Forelimb muscle (tissue), 1 donor: Measurements from ENCODE around the gene TBC1D12. TPM values are rescaled to one million over a fixed set of nuclear protein-coding genes. Genes with fewer than 3 reads are reported as not detected.
A peak's percentile ranks its signal among the peaks of the same experiment; 100 is the strongest.
"Not testable (repeated sequence)": the region's sequence is repeated elsewhere in the genome, so short reads cannot be mapped to it uniquely, and the experiment has no call there.

Experiments used
- DNase-seq: peaks from one replicate; pipeline ENCODE4 v3.0.0-alpha.2; 2013; ENCODE audit warnings: low read depth
- polyA plus RNA-seq: library from polyadenylated mRNA; unstranded; fragments of 120-200 nt; gene quantifications from one replicate; pipeline ENCODE4 v1.2.1, GENCODE V29; 2013; ENCODE audit not compliant: insufficient read length

TBC1D12 gene
- polyA plus RNA-seq: 10.3 TPM

DNA sequence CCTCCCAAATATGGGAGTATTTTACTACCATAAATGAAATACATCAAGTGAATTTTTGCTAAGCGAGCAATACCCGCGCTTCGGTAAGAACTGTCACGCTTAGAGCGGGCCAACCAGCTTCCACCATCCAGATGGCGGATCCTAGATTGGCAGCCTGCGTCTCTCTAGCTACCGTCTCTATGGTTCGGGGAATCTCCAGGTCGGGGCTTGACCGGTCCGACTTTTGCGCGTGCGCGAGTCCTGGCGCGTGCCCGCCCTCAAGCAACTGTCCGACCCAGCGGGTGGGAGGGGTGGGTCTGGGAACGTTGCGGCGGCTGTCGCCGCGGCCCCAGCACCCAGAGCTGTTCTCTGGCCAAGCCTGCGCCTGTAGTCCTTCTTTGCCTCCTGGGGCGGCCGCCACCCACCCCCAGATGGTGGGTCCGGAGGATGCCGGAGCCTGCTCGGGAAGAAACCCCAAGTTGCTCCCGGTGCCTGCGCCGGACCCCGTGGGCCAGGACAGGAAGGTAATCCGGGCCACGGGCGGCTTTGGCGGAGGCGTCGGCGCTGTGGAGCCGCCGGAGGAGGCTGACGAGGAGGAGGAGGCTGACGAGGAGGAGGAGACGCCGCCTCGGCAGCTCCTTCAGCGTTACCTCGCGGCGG lies at the start of gene TBC1D12:
Gene TBC1D12, plus strand, starts transcription at position 338 of the 639 bp plus-strand sequence. Its CDS starts 73 bp downstream, at position 411.
- DNase-seq: peak; percentile 89

DNA sequence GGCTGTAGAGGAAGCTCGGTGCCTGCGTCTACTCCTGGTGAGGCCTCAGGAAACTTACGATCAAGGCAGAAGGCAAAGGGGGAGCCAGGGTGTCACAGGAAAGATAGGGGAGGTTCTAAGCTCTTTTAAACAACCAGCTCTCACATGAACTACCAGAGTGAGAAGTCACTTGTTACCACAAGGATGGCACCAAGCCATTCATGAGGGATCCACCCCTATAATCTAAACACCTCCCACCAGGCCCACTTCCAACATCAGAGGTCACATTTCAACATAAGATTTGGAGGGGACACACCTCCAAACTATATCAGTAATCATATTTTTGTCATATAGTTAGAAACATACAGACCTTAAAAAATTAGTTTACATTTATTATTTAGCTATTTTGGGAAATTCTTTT lies 49.0 kb upstream of the TBC1D12 start:
- DNase-seq: no peak

DNA sequence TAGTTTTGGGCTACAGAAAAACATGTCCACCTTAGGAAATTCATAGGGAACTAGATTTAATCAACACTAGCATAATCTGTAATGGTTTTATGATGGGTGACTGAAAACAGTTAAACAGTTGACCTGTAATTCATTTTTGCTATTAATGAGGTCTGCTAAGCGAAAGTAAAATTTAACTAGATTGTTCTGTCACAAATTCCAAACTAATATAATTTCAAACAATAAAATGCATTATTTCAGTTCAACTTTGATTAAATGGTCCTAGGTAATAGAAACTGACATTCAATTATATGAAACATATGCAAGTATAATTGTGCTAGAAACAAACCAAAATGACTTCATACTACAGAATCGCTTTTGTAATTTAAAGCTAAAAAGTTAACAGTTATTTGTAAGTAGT lies 46.5 kb upstream of the TBC1D12 start:
- DNase-seq: no peak

DNA sequence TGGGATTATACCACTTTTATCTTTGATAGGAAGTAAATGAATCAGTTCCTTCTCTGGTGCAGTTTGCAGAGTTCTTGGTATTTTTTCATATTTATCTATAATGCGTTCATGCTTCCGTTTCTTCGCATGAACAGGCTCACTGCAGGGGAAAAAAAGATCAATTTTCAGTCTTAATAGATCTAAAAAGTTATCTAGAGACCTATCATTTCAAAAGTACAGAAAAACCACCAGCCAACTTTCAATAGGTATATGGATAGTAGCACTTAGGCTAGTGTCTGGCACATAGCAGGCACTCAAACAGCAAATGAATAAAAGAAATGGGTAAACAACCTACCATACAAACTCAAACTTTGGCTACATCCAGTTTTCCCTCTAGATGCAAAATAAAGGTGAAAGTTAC lies 45.1 kb upstream of the TBC1D12 start:
- no peak for DNase-seq

DNA sequence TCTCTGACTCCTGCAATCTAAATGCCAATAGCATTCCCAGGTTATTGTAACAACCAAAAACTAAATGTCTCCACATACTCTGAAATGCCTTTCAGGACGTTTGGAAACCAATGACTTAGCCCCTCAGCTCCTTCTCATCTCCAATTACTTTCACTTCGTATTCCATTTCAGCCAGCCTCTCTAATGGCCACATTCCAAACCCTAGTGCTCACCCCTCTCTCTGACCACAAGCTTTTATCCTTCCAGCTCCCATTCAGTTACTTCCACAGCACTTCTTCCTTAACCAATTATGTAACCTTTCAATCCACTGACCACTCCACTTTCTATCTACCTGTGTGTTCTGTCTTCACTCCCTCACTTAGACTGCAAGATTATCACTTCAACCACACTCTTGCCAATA lies 43.9 kb upstream of the TBC1D12 start:
- DNase-seq: no peak

DNA sequence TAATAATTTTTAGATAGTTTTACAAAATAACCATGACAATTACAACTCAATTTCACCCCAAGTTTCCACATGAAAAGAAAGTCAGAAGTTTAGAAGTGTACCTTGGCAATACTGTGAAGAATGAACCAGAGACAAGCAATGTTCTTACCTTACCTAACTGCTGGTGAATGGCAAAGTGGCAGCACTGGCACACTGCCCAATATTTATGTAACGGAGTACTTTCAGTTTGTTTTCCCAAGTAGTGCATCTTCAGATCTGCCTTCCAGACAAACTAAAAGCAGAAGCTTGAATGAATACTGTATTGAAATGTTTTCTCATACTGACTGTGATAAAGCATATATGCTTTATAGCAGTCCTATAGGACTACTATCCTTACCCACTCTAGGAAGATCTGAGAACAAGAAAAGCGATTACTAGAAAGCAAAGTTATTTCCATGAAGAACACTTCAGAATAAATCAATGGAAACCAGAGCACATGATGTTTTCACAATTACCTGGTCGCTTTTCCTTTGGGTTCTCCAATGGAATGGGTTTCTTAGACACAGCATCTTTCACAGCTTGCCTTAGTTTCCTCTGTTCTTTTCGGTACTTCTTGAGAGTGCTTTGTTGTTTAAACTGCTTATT lies 41.1 kb upstream of the TBC1D12 start:
- DNase-seq: no peak

DNA sequence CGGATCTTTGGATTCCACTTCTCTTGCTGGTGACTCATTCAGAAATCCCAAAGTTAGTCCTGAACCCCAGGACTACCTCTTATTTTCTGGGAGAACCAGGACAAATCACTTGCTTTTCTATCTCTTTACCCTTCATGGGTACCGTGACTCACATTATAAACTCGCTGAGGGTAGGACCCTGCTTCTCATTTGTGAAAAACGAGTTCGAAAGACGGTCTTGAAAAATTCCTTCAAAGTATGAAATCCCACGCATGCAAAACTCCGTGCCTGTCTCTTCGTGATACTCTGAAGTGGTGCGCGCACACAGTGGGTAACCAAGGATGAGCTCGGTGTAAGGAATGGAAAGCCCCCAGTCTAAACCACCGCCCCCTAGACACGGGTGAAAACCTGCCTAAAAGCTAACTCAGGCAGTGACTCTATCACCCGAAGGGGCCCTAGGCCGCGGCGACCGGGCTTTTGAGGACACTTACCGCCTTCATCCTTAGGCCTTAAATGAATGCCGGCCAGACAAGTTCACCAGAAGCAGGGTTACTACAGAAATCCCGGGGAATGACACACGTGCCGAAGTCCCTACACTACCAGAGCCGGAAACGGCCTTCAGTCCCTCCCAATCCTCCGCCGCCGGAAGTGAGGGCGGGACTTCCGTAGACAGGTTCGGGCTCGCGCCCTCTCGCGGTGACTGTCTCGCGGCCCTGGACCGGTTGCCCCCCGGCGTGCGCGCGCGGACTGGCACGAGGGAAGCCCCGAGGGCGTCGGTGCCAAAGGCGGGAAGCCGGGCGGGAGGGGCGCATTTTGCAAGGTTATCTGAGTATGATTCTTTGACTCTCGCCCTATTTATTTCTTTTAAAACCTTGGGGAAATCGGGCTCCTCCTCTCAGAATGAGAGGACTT lies 39.7 kb upstream of the TBC1D12 start, which contains the start of gene NOC3L:
Gene NOC3L, minus strand, starts transcription at position 580 of the 891 bp plus-strand sequence. Its CDS starts 101 bp downstream, at position 479.
- DNase-seq: peak; percentile 84

DNA sequence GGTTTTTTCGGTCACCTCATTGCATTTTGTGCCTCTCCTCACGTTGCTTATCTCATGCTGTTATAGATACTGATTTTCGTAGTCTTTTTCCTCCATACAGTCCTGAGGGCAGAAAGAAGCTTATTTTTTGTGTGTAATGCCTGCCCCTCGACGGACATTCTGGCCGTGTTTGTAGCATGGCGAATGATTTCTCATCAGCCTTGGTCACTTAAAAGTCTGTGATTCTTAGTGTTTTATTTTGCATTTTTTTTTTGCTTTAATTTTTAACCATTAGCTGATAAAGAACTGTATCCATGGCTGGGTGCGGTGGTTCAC lies 39.1 kb upstream of the TBC1D12 start:
- no peak for DNase-seq

DNA sequence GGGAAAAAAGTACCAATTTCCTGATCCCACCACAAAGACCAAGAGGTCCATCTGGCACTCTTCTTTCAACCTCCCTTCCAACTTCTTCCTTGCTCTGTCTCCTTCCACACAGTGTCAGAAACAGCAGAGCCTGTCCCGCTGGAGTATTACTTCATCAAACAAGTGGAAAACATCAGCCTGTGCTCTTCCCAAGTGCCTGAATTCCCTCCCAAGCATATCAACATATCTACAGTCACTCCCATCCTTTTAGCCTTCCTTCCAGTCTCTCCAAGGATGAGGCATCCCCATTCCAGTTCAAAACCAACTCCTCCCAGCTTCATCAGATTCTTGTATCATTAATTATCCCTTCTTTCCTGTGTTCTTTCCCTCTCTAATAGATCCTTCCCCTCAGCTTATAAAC lies 37.9 kb upstream of the TBC1D12 start:
- DNase-seq: no peak

DNA sequence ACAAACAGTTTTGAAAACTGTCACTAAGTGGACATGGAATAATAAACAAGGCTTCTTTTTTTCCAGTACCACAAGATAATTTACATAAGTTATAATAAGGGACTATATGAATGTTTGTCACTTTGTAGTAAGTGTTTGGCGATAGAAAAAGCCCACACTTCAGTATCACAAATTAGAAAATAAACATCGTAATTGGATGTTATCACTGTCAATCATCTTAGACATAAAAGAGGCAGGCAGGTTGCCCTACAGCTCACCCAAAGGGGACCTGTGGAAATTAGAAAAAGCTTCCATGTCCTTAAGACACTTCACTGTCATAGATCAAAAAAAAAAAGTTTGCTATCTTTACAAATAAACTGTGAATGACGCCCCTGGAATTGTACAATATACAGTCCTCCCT lies 36.0 kb upstream of the TBC1D12 start:
- DNase-seq: no peak

DNA sequence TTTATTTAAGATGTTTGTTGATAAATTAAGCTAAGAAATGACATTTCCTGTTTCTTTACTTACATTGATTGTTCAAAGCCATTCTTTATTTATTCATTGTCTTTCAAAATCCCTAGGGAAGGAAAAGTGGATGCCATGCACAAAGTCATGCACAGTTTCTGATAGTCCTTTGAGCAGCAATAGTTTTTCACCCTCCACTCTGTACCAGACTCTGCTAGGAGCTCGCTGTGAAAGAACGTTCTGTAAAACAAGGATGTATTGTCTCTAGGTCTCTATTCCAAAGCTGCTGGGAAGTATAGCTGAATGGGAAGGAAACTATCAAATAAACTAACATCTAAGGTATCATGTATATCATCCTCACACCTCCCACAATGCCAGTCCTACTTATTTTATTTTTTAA lies 31.8 kb upstream of the TBC1D12 start:
- DNase-seq: no peak

DNA sequence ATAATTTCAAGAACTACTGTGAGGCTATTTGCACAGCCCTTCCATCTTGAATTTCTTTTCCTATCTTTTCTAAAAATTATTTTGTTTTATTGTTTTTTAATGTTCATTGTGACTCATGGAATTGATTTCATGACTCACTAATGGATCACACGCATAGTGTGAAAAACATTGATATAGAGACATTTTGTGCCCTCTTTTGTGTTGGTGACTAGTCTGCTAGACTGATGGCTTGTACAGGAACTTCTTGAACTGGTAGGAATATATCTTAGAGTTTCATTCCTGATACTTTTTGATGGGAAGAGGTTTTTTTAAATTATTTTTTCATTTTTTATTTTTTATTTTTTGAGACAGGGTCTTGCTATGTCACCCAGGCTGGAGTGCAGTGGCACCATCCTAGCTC lies 27.0 kb upstream of the TBC1D12 start:
- DNase-seq: no peak

DNA sequence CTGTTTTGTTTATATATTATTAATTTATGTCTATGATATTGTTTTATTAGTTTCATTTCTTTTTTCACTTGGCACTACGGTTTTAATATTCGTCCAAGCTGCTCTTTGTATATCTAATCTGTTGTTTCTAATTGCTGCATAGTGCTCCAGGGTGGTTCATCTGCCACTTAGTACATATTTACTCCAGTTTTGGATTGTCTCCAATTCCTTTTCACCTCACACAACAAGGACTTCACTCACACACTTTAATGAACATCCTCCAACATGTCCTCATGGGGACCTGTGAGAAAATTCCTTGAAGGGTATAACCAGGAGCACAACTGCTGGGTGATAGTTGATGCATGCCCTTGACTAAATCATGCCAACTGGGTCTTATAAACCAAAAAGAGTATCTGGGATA lies 25.5 kb upstream of the TBC1D12 start:
- DNase-seq: no peak

DNA sequence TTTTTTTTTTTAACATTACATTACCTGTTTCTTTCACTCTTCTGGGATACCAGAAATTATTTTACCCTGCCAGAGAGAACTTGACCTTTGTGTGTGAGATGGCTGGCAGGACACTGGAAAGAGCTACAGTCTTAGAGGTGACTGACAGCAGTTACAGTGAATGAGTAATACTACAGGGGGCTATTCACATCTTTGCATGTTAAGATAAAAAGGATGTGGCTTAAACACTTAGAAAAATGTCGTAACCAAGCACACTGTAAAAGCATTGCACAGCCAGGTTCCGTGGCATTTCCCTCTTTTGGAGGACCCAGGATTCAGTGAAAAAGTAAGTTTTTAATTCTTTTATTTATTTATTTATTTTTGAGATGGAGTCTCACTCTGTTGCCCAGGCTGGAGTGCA lies 18.8 kb upstream of the TBC1D12 start:
- no peak for DNase-seq

DNA sequence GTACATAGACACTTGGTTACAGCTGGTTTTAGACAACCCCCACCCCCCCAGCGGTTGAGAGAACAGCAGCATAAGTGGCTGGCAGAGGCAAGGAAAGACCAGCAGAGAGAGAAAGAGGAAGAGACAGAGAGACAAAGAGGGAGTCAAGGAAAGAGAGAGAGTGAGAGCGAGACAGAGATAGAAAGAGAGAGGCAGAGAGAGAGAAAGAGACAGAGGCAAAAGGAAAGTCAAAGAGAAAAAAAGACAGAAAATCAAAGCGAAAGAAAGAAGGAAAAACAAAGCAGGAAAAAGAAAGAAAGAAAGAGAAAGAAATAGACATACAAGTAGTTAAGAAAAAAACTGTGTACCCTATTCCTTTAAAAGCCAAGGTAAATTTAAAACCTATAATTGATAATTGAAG lies 16.6 kb upstream of the TBC1D12 start:
- not testable (repeated sequence) for DNase-seq

DNA sequence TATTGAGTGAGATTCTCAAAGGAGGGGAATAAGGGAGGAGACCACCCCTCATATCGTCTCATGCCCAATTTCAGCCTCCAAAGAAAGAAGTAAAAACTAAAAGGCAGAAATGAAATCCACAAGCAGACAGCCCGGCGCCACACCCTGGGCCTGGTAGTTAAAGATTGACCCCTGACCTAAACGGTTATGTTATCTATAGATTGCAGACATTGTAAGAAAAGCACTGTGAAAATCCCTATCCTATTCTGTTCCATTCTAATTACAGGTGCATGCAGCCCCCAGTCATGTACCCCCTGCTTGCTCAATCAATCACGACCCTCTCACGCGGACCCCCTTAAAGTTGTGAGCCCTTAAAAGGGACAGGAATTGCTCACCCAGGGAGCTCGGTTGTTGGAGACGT lies 10.2 kb upstream of the TBC1D12 start:
- DNase-seq: not testable (repeated sequence)

DNA sequence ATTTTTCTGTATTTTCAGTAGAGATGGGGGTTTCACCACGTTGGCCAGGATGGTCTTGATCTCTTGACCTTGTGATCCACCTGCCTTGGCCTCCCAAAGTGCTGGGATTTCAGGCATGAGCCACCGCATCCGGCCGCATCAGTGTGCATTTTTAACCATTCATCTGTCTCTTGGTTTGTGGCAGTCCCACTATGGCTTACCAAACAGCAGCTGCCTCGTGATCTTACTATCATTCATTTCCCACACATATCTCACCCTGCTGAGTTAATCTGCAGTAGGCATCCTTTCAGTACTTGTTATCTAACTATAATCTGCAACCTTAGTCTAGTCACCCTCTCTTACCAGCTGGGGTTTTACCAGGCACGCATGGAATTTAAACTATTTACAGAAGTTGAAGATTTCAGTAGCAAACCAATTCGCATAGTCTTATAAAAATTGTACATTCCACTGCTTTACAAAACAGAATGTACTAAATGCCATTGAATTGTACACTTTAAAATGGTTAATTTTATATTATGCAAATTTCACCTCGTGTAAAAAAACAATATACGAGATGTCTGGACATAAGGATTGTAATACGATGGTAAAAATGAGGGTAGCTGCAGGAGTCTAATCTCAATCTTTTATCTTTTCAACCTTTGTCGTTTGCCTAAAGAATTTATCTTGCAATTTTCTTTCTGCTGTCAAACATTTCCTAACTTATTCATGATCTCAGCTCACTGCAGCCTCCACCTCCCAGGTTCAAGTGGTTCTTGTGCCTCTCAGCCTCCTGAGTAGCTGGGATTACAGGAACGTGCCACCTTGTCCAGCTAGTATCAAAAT lies 4.6 kb upstream of the TBC1D12 start:
- DNase-seq: no peak

DNA sequence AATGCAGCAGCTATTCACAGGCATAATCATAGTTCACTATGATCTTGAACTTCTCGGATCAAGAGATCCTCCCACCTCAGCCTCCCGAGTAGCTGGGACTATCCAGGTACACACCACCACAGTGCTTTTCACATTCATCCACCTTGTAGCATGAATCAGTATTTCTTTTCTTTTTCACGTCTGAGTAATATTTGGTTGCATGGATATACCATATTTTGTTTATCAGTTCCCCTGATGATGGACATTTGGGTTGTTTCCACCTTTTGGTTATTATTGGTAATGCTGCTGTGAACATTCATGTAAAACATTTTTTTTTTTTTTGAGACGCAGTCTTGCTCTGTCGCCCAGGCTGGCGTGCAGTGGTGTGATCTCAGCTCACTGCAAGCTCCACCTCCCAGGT lies 3.6 kb upstream of the TBC1D12 start:
- DNase-seq: no peak

DNA sequence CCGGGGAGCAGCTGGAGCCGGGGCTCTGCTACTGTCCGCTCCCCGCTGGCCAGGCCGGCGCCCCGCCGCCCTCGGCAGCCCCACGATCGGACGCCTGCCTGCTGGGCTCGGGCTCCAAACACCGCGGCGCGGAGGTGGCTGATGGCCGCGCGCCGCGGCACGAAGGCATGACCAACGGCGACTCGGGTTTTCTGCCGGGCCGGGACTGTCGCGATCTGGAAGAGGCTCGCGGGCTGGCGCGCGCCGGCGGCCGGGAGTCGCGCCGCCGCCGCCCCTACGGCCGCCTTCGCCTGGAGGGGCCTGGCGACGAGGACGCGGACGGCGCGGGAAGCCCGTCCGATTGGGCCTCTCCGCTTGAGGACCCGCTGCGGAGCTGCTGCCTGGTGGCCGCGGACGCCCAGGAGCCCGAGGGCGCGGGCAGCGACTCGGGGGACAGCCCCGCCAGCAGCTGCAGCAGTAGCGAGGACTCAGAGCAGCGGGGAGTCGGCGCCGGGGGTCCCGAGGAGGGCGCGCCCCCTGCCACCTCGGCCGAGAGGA lies 570 bp downstream of the TBC1D12 start:
- no peak for DNase-seq

DNA sequence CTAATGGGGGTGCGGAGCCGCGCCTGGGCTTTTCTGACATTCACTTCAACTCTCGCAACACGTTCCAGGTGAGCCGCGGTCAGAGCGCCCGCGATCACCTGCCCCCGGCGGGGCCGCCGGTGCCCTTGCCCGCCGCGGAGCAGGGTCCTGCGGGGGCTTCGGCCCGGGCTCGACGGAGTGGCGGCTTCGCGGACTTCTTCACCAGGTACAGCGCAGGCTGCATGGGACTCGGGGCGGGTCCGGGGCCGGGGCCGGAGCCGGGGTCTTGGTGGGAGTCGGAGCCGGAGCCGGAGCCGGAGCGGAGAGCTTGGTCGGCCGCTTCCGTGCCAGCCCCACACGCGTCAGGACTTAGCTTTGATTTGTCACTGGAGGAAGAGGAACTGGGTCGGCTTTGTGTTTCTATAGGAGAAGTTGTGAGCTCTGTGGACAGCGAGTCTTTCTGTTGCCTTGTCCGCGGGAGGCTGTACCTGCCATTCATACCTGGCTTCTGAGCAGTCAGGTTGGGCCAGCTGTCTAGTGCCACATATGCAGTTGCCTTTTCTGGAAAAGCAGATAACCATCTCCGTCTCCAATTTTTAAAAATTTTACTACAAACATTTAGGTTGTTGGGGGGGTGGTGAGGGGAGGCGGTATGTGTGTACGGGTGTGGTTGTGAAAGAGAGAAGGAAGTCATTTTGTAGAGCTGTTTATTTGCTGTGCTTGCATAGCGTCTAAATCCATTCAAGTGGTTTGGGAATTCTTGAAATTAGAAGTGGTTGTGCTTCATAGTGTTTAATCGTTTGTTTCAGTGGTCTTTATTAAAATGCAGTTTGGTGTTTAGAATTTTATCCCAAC lies 1.3 kb downstream of the TBC1D12 start:
- peak; percentile 44 for DNase-seq

DNA sequence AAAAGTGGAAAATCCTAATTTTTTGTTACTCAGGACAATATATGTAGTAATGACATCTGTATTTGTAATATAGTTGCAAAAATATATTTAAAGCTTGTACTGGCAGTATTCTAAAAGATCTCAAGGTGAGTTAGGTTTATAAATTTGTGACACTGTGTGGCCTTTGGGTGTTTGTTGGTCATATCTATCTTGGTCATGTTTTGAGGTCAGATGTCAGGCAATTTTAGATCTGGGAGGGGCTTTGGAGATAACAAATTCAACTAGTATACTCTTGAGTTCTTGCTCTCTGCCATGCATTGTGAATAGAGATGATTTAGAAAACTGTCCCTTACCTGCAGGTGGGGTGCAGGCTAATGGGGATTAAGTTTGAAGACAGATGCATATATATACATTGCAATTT lies 3.1 kb downstream of the TBC1D12 start:
- no peak for DNase-seq
